ENCODE results near the gene NT5C3B.
"Not testable (repeated sequence)": the region's sequence is repeated elsewhere in the genome, so short reads cannot be mapped to it uniquely, and the experiment has no call there.

Gene NT5C3B

DNA sequence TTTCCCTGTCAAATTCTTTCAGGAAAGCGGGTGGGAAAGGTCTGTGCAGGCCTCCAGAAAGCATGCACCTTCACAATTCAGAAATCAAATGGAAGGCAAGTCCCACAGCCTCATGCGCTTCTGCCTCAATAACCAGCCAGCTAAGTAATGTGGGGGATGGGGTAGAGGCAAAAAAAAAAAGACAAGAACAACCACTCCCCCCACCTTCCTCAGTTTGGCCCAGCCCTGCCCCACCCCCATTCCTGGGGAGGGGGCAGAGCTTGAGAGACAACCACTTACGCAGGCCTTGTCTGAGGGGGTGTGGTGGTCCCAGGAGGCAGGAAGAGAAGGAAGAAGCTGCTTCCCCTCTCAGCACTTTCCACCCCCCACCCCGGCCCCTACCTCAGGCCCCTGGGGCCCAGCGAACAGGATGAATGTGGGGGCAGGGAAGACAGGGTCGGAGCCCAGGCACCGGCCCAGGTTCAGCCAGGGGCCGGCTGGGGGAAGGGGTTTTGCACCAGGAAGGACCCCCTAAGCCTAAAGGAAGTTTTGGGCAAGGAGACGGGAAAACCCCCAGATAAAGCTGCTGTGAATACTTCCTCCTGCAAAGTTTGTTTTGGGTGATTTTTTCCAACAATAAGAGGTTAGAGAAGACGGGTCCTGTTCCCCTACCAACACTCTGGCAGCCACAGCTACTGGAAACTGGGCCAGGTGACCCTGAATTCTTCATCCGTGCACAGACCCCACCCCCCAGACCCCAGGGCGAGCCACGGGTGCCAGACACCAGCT lies 50.8 kb downstream of the NT5C3B start:
- DNase-seq (ENCODE audit: low read depth in 1 of 2, low spot score in 1 of 2) = no peak

DNA sequence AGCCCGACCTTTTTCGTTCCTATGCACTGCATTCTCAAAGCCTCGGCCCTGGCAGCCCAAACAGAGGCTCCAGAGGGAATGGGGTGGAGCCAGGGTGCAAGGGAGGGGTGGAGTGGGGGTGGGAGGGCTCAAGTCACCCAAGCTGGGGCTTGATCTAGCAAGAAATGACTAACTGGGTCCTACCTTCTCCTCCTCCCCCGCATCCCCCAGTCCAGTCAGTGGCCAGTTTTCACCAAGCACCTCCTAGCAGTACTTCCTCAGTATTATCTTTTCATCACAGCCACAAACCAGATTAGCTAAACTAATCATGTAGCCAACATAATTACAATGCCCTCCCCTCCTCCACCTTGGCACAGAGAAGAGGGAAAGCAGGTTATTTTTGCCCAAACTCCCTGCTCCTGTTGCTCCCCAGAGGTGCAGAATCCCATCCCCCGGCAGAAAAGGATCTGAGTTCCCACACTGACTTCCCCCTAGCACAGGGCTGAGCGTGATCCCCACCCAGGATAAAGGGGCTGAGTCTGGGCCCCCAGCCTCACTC lies 51.8 kb downstream of the NT5C3B start:
- DNase-seq (ENCODE audit: low read depth in 1 of 2, low spot score in 1 of 2) = no peak

DNA sequence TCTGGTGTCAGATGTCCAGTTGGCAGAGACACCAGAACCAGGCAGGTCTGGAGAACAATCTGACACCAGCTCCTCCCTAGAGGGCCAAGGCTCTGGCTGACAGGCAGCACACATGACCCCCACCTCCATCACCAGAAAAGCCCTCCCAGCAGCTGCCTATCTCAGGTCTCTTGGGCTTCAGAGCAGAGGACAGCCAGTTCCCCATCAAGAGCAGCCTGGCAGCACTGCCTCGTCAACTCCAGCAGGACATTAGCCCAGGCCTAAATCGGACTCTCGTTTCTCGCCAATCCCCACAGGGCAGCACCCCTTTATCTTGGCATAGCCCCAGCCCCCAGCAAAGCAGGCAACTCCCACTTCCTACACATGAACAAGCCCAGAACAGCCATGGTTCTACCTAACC lies 53.9 kb downstream of the NT5C3B start:
- no peak for DNase-seq (ENCODE audit: low read depth in 1 of 2, low spot score in 1 of 2)

DNA sequence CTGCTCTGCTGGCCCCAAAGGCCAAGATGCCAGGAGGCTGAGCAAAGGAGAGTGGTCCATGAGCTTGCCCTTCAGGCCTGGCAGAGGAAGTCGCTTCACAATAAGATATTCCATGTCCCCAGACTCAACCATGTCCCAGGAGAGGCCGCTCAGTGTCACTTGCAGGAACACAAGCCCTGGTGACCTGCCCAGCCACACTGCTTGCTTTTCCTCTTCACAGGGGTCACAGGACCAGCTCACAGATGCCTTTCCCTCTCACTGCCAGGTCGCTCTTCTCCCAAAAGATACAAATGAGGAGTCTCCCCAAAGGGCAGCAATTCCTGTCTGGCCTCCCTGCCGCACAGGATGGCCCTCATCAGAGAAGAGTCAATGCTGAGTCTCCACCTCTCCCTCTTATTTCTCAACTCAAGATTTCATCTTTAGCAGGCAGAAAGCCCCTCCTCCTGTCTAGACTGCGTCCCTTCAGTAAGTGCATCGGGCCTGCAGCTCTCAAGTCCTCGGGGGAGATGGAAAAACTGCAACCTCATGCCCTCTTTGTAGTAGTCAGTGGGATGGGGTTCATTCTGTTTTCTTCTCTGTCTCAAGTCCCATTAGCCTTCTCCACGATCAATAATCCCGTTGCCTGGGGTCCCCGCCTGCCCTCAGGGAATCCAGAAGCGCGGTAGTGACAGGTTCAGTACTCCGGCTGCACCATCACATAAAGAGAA lies 54.5 kb downstream of the NT5C3B start:
- no peak for DNase-seq (ENCODE audit: low read depth in 1 of 2, low spot score in 1 of 2)

DNA sequence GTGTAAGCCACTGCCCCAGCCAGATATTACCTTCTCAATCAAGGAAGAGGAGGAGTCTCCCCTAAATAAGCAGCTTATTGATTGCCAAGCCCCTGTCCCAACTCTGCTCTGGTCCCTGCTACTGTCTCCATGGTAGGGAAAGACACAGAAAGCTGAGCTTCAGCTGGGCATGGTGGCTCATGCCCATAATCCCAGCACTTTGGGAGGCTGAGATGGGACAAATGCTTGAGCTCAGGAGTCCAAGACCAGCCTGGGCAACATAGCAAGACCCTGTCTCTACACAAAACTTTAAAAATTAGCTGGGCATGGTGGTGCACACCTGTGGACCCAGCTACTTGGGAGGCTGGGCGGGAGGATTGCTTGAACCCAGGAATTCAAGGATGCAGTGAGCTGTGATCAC lies 56.1 kb downstream of the NT5C3B start:
- no peak for DNase-seq (ENCODE audit: low read depth in 1 of 2, low spot score in 1 of 2)

DNA sequence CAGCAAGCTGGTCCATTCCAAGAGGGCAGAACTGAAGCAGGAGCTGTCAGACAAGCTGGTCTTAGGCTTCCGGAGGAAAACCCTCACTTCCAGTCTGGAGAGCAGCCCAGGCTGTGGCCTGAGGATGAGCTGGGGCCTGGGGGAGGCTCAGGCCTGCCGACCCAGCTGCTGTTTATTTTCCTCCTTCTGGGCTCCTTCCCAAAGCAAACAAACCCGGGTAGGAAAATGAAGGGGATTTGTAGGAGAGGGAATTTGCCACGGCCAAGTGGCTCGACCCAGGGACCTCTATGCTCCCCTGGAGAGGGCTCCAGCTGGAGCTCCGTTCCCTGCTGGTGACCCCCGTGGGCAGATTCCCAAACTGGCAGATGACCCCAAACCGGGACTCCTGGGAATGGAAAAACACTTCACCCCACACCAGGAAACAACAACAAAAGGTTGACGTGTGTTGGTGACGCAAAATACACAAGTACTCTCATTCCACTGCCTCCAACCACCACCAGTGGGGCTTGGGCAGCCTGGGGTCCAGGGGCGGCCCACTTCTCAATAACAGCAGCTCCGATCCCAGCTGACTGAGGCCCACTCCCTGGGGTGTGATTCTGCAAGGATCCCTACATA lies 58.4 kb downstream of the NT5C3B start:
- no peak for DNase-seq (ENCODE audit: low read depth in 1 of 2, low spot score in 1 of 2)

DNA sequence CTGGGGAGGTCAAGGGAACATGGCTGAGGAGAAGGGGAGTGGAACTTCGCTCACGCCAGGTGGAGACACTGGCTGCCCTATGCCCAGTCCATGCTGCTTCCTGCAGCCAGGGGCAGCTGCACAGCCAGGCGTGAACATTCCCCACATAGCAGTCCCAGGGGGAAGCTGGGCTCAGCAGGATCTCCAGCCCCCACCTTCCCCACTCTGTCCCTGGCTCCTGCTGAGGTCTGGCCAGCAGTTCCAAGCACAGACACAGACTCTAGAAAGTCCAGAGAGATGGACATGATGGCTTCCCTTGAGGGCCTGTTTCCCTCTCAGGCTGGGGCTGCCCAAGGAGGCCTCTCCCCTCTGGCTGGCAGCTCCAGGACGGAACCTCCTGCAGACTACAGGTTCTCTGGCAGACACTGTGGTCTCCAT lies 58.9 kb downstream of the NT5C3B start:
- no peak for DNase-seq (ENCODE audit: low read depth in 1 of 2, low spot score in 1 of 2)

DNA sequence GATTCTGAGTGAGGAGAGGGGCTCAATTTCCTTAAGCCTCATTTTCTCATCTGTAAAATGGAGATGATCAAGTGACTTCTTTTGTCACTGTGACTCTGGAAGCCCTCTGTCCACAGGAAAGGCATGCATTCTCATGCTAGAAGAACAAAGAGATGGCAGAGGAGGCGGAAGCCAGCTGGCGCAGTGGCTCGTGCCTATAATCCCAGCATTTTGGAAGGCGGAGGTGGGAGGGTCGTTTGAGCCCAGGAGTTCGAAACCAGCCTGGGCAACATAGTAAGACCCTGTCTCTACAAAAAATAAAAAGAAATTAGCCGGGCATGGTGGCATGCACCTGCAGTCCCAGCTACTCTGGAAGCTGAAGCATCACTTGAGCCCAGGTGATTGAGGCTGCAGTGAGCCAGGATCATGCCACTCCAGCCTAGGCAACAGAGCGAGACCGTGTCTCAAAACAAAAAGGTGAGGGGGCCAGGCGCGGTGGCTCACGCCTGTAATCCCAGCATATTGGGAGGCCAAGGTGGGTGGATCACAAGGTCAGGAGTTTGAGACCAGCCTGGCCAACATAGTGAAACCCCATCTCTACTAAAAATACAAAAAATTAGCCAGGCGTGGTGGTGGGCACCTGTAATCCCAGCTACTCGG lies 59.7 kb downstream of the NT5C3B start:
- DNase-seq (ENCODE audit: low read depth in 1 of 2, low spot score in 1 of 2) = not testable (repeated sequence)

DNA sequence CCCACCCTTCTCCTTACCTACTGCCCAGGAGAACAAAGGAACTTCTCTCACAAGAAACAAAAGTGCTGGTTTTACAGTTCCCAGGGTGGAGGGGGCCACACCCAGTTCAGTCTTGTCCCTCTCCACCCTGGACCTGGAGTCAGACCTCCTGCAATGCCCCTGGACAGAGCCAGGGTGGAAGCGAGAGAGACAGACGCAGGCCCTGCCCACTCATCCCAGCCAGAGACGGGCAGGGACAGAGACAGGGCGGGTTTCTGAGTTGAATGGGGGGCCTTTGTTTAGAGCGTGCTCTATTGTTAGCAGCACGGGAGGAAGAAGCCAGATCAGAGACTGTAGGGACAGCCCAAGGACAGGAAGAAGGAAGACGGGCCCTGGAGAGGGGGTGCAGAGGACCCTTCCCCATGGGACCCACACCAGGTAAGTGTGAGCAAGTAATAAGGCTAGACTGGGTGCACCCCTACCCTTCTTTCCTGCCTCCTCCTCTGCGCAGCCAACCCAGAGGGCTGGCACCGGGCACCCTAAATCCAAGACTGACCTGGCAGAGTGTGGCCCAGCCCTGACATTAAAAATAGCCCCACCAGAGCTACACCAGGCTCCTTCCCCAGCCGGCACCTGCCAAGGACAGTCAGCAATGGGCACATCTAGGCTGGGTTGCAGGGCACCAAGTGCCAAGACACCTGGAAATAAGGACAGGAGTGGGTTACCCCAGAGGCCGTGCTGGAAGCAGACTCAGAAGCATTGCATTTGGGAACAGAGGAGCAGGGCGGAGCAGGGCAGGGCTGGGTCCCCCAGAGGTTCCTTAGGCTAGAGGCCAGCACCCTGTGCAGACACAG lies 60.4 kb downstream of the NT5C3B start:
- DNase-seq (ENCODE audit: low read depth in 1 of 2, low spot score in 1 of 2) = no peak

All from activated T-helper 1 cell treated with anti-CD3 and anti-CD28 coated beads, Interleukin-2, amount 50 U/mL, for 16 hours (primary cell).